Measurements from ENCODE around the gene CGAS.

CGAS gene

GRCh38 chr6:73421534-73421933 lies 30.6 kb downstream of the CGAS start:
- Histone ChIP-seq H3K27ac (ENCODE audit: low read length, poor library complexity, severe bottlenecking) (no peak overlapping the region), H3K18ac (ENCODE audit: low read depth in 1 of 2, low read length in 2 of 2) (no peak overlapping the region), H2AFZ (ENCODE audit: low read depth, low read length) (no peak overlapping the region), H3K9me3 (ENCODE audit: control insufficient read depth, low read length) (no peaks in the 10 kb centered on the region), H3K9ac (ENCODE audit: low read length) (no peak overlapping the region), H4K91ac (ENCODE audit: low read length) (no peak overlapping the region), H2BK15ac (ENCODE audit: low read depth, poor library complexity, severe bottlenecking) (no peak overlapping the region), H3K4me2 (ENCODE audit: low read length, poor library complexity, severe bottlenecking) (no peak overlapping the region), H2BK5ac (ENCODE audit: low read depth, low read length, poor library complexity, severe bottlenecking) (no peak overlapping the region), H3K23ac (ENCODE audit: low read length in 2 of 2) (no peak overlapping the region), H3K14ac (ENCODE audit: low read length in 2 of 2) (no peak overlapping the region), H2BK12ac (ENCODE audit: low read length in 2 of 2) (no peak overlapping the region), H3K27me3 (ENCODE audit: control insufficient read depth in 1 of 2, insufficient read depth in 1 of 2, low read length in 2 of 2) (no peaks in the 10 kb centered on the region), H2AK5ac (ENCODE audit: low read length, severe bottlenecking) (no peak overlapping the region), H3K4ac (ENCODE audit: low read depth in 1 of 2, low read length in 2 of 2) (no peak overlapping the region), H3K36me3 (ENCODE audit: control insufficient read depth in 1 of 2, insufficient read depth in 2 of 2, low read depth in 1 of 2, low read length in 2 of 2) (peaks cover 0 to 18% of the 10 kb centered on the region in 2 experiments), H4K8ac (ENCODE audit: low read length) (no peak overlapping the region), H3K79me1 (replicated peaks; ENCODE audit: low read length, poor library complexity, severe bottlenecking) (no peaks in the 10 kb centered on the region), H3K4me1 (ENCODE audit: control insufficient read depth, insufficient read depth, low read depth, low read length) (no peaks in the 10 kb centered on the region), H3K4me3 (ENCODE audit: insufficient read depth in 1 of 2, low read depth in 1 of 2, low read length in 2 of 2) (no peak overlapping the region), H2BK120ac (ENCODE audit: low read depth, low read length) (no peak overlapping the region)
- no peak for DNase-seq
- 80% methylated on average over 1 of the region's 2 CpGs for WGBS

- H3K27me3 ChIP-seq (ENCODE audit: control insufficient read depth in 1 of 2, insufficient read depth in 1 of 2, low read length in 2 of 2) = no peaks in the 10 kb centered on the region
- H3K36me3 ChIP-seq (ENCODE audit: control insufficient read depth in 1 of 2, insufficient read depth in 2 of 2, low read depth in 1 of 2, low read length in 2 of 2) = peaks cover 0 to 13% of the 10 kb centered on the region in 2 experiments
- H2BK120ac ChIP-seq (ENCODE audit: low read depth, low read length) = no peak overlapping the region
- H4K8ac ChIP-seq (ENCODE audit: low read length) = no peak overlapping the region
- no peaks in the 10 kb centered on the region for H3K79me1 ChIP-seq (replicated peaks; ENCODE audit: low read length, poor library complexity, severe bottlenecking)
- no peaks in the 10 kb centered on the region for H3K4me1 ChIP-seq (ENCODE audit: control insufficient read depth, insufficient read depth, low read depth, low read length)
- 98% methylated on average over 9 of the region's 11 CpGs for WGBS
- no peak overlapping the region for H4K91ac ChIP-seq (ENCODE audit: low read length)
- no peak overlapping the region for H2AFZ ChIP-seq (ENCODE audit: low read depth, low read length)
- H3K4ac ChIP-seq (ENCODE audit: low read depth in 1 of 2, low read length in 2 of 2) = no peak overlapping the region
- no peak overlapping the region for H3K4me2 ChIP-seq (ENCODE audit: low read length, poor library complexity, severe bottlenecking)
- H3K9ac ChIP-seq (ENCODE audit: low read length) = no peak overlapping the region
- no peak overlapping the region for H3K27ac ChIP-seq (ENCODE audit: low read length, poor library complexity, severe bottlenecking)
- peak; percentile 19 for DNase-seq
- no peak overlapping the region for H2AK5ac ChIP-seq (ENCODE audit: low read length, severe bottlenecking)
- no peak overlapping the region for H3K18ac ChIP-seq (ENCODE audit: low read depth in 1 of 2, low read length in 2 of 2)
- no peak overlapping the region for H3K4me3 ChIP-seq (ENCODE audit: insufficient read depth in 1 of 2, low read depth in 1 of 2, low read length in 2 of 2)
- H2BK5ac ChIP-seq (ENCODE audit: low read depth, low read length, poor library complexity, severe bottlenecking) = no peak overlapping the region
- no peak overlapping the region for H2BK15ac ChIP-seq (ENCODE audit: low read depth, poor library complexity, severe bottlenecking)
- no peak overlapping the region for H3K23ac ChIP-seq (ENCODE audit: low read length in 2 of 2)
- H3K9me3 ChIP-seq (ENCODE audit: control insufficient read depth, low read length) = no peaks in the 10 kb centered on the region
- H3K14ac ChIP-seq (ENCODE audit: low read length in 2 of 2) = no peak overlapping the region
- H2BK12ac ChIP-seq (ENCODE audit: low read length in 2 of 2) = no peak overlapping the region
Measured at GRCh38 chr6:73418081-73418741, 33.9 kb downstream of the CGAS start.

GRCh38 chr6:73413102-73413501 lies 39.0 kb downstream of the CGAS start:
- Histone ChIP-seq H3K4me2 (ENCODE audit: low read length, poor library complexity, severe bottlenecking) (no peak overlapping the region), H2AK5ac (ENCODE audit: low read length, severe bottlenecking) (no peak overlapping the region), H2BK5ac (ENCODE audit: low read depth, low read length, poor library complexity, severe bottlenecking) (no peak overlapping the region), H3K9me3 (ENCODE audit: control insufficient read depth, low read length) (no peaks in the 10 kb centered on the region), H4K91ac (ENCODE audit: low read length) (no peak overlapping the region), H3K18ac (ENCODE audit: low read depth in 1 of 2, low read length in 2 of 2) (no peak overlapping the region), H3K4ac (ENCODE audit: low read depth in 1 of 2, low read length in 2 of 2) (no peak overlapping the region), H2AFZ (ENCODE audit: low read depth, low read length) (no peak overlapping the region), H3K4me1 (ENCODE audit: control insufficient read depth, insufficient read depth, low read depth, low read length) (no peaks in the 10 kb centered on the region), H3K36me3 (ENCODE audit: control insufficient read depth in 1 of 2, insufficient read depth in 2 of 2, low read depth in 1 of 2, low read length in 2 of 2) (no peaks in the 10 kb centered on the region), H4K8ac (ENCODE audit: low read length) (no peak overlapping the region), H3K79me1 (replicated peaks; ENCODE audit: low read length, poor library complexity, severe bottlenecking) (no peaks in the 10 kb centered on the region), H3K27me3 (ENCODE audit: control insufficient read depth in 1 of 2, insufficient read depth in 1 of 2, low read length in 2 of 2) (no peaks in the 10 kb centered on the region), H2BK15ac (ENCODE audit: low read depth, poor library complexity, severe bottlenecking) (no peak overlapping the region), H2BK120ac (ENCODE audit: low read depth, low read length) (no peak overlapping the region), H3K23ac (ENCODE audit: low read length in 2 of 2) (no peak overlapping the region), H3K14ac (ENCODE audit: low read length in 2 of 2) (no peak overlapping the region), H3K9ac (ENCODE audit: low read length) (no peak overlapping the region), H3K4me3 (ENCODE audit: insufficient read depth in 1 of 2, low read depth in 1 of 2, low read length in 2 of 2) (no peak overlapping the region), H3K27ac (ENCODE audit: low read length, poor library complexity, severe bottlenecking) (no peak overlapping the region), H2BK12ac (ENCODE audit: low read length in 2 of 2) (no peak overlapping the region)
- no peak for DNase-seq
- WGBS = 100% methylated on average over 3 of the region's 3 CpGs

- H2AK5ac ChIP-seq (ENCODE audit: low read length, severe bottlenecking) = no peak overlapping the region
- H2BK120ac ChIP-seq (ENCODE audit: low read depth, low read length) = no peak overlapping the region
- no peak overlapping the region for H3K14ac ChIP-seq (ENCODE audit: low read length in 2 of 2)
- no peak overlapping the region for H3K23ac ChIP-seq (ENCODE audit: low read length in 2 of 2)
- no peak overlapping the region for H3K4ac ChIP-seq (ENCODE audit: low read depth in 1 of 2, low read length in 2 of 2)
- no peak overlapping the region for H4K8ac ChIP-seq (ENCODE audit: low read length)
- H3K79me1 ChIP-seq (replicated peaks; ENCODE audit: low read length, poor library complexity, severe bottlenecking) = no peaks in the 10 kb centered on the region
- no peak overlapping the region for H2BK5ac ChIP-seq (ENCODE audit: low read depth, low read length, poor library complexity, severe bottlenecking)
- H3K9me3 ChIP-seq (ENCODE audit: control insufficient read depth, low read length) = no peaks in the 10 kb centered on the region
- no peak overlapping the region for H2BK15ac ChIP-seq (ENCODE audit: low read depth, poor library complexity, severe bottlenecking)
- no peak overlapping the region for H3K4me2 ChIP-seq (ENCODE audit: low read length, poor library complexity, severe bottlenecking)
- WGBS = 80% methylated on average over 1 of the region's 1 CpG
- H3K18ac ChIP-seq (ENCODE audit: low read depth in 1 of 2, low read length in 2 of 2) = no peak overlapping the region
- no peaks in the 10 kb centered on the region for H3K4me1 ChIP-seq (ENCODE audit: control insufficient read depth, insufficient read depth, low read depth, low read length)
- H3K27ac ChIP-seq (ENCODE audit: low read length, poor library complexity, severe bottlenecking) = no peak overlapping the region
- no peaks in the 10 kb centered on the region for H3K27me3 ChIP-seq (ENCODE audit: control insufficient read depth in 1 of 2, insufficient read depth in 1 of 2, low read length in 2 of 2)
- H3K36me3 ChIP-seq (ENCODE audit: control insufficient read depth in 1 of 2, insufficient read depth in 2 of 2, low read depth in 1 of 2, low read length in 2 of 2) = no peaks in the 10 kb centered on the region
- no peak overlapping the region for H3K4me3 ChIP-seq (ENCODE audit: insufficient read depth in 1 of 2, low read depth in 1 of 2, low read length in 2 of 2)
- no peak overlapping the region for H4K91ac ChIP-seq (ENCODE audit: low read length)
- H2AFZ ChIP-seq (ENCODE audit: low read depth, low read length) = no peak overlapping the region
- no peak overlapping the region for H3K9ac ChIP-seq (ENCODE audit: low read length)
- no peak for DNase-seq
- no peak overlapping the region for H2BK12ac ChIP-seq (ENCODE audit: low read length in 2 of 2)
Measured at GRCh38 chr6:73409395-73409794, 42.7 kb downstream of the CGAS start.

Data from mesenchymal stem cell (in vitro differentiated cells and primary cell).